Measurements from ENCODE around the gene CEP250.
"Not testable (repeated sequence)": the region's sequence is repeated elsewhere in the genome, so short reads cannot be mapped to it uniquely, and the experiment has no call there.

CEP250 gene

GRCh38 chr20:35541783-35542662 is 86.6 kb downstream of the CEP250 start, which contains the start of gene ERGIC3:
Gene ERGIC3 (plus strand): TSS chr20:35542078. CDS start chr20:35542098, 20 bp downstream.
- Histone ChIP-seq H3K4me3 (ENCODE audit: insufficient read depth, low read depth, low read length) (peak within 1 kb of the TSS; percentile 91), H3K36me3 (ENCODE audit: control insufficient read depth, insufficient read depth, low read length) (peaks cover 4% of the 10 kb centered on the region), H3K27me3 (ENCODE audit: control insufficient read depth, insufficient read depth, low read length, poor library complexity, severe bottlenecking) (no peaks in the 10 kb centered on the region), H3K9me3 (ENCODE audit: control insufficient read depth, low read length) (no peaks in the 10 kb centered on the region), H3K27ac (ENCODE audit: insufficient read depth, low read depth, low read length, poor library complexity, severe bottlenecking) (peak within 1 kb of the TSS; percentile 84), H3K4me1 (ENCODE audit: control insufficient read depth, insufficient read depth, low read length) (peaks cover 7% of the 10 kb centered on the region)
- WGBS, 2 experiments = 3% methylated on average over 57 of the region's 57 CpGs

DNA sequence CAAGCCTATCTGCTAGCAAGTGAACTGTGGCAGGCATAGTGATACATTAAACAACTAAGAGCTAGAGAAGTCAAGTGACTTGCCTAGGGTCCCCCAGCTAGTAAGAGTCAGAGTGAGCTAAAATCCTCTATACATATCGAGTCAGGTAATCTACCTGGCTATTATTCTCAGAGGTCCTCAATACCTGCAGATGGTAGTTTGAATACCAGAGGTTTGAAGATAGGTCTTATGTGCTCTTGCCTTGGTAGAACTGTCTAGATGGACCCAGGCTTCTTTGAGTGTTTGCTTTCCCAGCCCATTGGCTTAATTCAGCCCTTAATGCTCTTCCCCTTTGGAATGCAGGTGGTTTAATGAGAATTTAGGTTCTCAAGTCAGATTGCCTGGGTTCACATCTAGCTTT is 87.6 kb downstream of the CEP250 start:
- H3K27ac ChIP-seq (ENCODE audit: insufficient read depth, low read depth, low read length, poor library complexity, severe bottlenecking) = no peak overlapping the region
- H3K9me3 ChIP-seq (ENCODE audit: control insufficient read depth, low read length) = no peaks in the 10 kb centered on the region
- no peaks in the 10 kb centered on the region for H3K27me3 ChIP-seq (ENCODE audit: control insufficient read depth, insufficient read depth, low read length, poor library complexity, severe bottlenecking)
- 100% methylated on average over 1 of the region's 1 CpG for WGBS, 2 experiments
- peak overlapping the region; percentile 91 for H3K4me3 ChIP-seq (ENCODE audit: insufficient read depth, low read depth, low read length)
- H3K4me1 ChIP-seq (ENCODE audit: control insufficient read depth, insufficient read depth, low read length) = peaks cover 7% of the 10 kb centered on the region
- peaks cover 4% of the 10 kb centered on the region for H3K36me3 ChIP-seq (ENCODE audit: control insufficient read depth, insufficient read depth, low read length)

DNA sequence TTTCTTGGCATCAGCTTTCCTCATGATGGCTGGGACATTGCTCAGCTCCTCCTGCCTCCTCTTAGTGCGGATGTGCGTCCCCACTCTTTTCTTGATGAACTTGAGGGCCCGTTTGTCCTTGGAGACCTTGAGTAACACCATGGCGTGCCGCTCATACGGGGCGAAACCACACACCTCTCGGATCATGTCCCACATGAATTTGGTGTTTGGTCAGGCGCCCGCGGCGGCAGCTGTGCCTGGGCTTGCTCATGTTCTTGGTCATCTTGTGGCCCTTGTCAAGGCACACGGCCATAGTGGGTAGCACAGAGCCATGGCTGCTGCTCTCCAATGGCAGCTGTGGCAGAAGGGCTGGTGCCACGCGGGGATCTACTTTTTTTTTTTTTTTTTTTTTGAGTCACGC is 89.0 kb downstream of the CEP250 start:
- Histone ChIP-seq H3K27me3 (ENCODE audit: control insufficient read depth, insufficient read depth, low read length, poor library complexity, severe bottlenecking) (no peaks in the 10 kb centered on the region), H3K4me1 (ENCODE audit: control insufficient read depth, insufficient read depth, low read length) (peaks cover 7% of the 10 kb centered on the region), H3K27ac (ENCODE audit: insufficient read depth, low read depth, low read length, poor library complexity, severe bottlenecking) (no peak overlapping the region), H3K9me3 (ENCODE audit: control insufficient read depth, low read length) (no peaks in the 10 kb centered on the region), H3K4me3 (ENCODE audit: insufficient read depth, low read depth, low read length) (no peak overlapping the region), H3K36me3 (ENCODE audit: control insufficient read depth, insufficient read depth, low read length) (peaks cover 11% of the 10 kb centered on the region)
- 92 to 93% methylated on average over 16 of the region's 16 CpGs for WGBS, 2 experiments

DNA sequence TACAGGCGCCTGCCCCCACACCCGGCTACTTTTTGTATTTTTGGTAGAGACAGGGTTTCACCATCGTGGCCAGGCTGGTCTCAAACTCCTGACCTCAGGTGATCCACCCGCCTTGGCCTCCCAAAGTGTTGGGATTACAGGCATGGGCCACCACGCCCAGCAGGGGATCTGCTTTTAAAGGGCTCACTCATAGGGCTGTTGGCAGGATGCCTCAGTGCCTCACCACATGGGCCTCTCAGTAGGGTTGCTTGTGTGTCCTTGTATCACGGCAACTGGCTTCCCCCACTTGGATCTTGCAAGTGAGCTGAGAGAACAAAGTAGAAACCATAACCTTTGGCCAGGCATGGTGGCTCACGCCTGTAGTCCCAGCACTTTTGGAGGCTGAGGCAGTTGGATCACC is 89.5 kb downstream of the CEP250 start:
- not testable (repeated sequence) for H3K4me1 ChIP-seq (ENCODE audit: control insufficient read depth, insufficient read depth, low read length); H3K27me3 ChIP-seq (ENCODE audit: control insufficient read depth, insufficient read depth, low read length, poor library complexity, severe bottlenecking); H3K27ac ChIP-seq (ENCODE audit: insufficient read depth, low read depth, low read length, poor library complexity, severe bottlenecking); H3K4me3 ChIP-seq (ENCODE audit: insufficient read depth, low read depth, low read length); H3K9me3 ChIP-seq (ENCODE audit: control insufficient read depth, low read length)
- WGBS, 2 experiments = 92 to 94% methylated on average over 7 of the region's 7 CpGs
- H3K36me3 ChIP-seq (ENCODE audit: control insufficient read depth, insufficient read depth, low read length) = peaks cover 13% of the 10 kb centered on the region

DNA sequence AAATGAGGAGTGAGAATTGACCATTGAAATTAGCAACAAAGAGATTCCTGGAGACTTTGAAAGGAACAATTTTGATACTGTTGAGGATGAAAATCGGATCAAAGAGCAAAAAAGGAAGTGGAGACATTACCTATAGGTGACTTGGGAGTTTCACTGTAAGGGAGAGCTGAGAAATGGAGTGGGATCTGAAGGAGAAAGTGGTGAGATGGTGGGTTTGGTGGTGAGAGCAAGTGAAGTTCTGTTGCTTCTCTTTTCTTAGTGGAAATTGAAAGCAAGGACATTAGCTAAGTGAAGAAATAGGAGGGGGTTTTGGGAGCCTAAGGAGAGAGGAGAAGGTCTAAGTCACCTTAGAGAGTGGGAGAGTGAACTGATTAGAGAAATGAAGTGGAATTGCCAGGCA is 90.7 kb downstream of the CEP250 start:
- Histone ChIP-seq H3K4me3 (ENCODE audit: insufficient read depth, low read depth, low read length) (no peak overlapping the region), H3K27me3 (ENCODE audit: control insufficient read depth, insufficient read depth, low read length, poor library complexity, severe bottlenecking) (no peaks in the 10 kb centered on the region), H3K27ac (ENCODE audit: insufficient read depth, low read depth, low read length, poor library complexity, severe bottlenecking) (no peak overlapping the region), H3K9me3 (ENCODE audit: control insufficient read depth, low read length) (no peaks in the 10 kb centered on the region), H3K4me1 (ENCODE audit: control insufficient read depth, insufficient read depth, low read length) (peaks cover 7% of the 10 kb centered on the region), H3K36me3 (ENCODE audit: control insufficient read depth, insufficient read depth, low read length) (peaks cover 17% of the 10 kb centered on the region)
- 89 to 90% methylated on average over 1 of the region's 1 CpG for WGBS, 2 experiments

DNA sequence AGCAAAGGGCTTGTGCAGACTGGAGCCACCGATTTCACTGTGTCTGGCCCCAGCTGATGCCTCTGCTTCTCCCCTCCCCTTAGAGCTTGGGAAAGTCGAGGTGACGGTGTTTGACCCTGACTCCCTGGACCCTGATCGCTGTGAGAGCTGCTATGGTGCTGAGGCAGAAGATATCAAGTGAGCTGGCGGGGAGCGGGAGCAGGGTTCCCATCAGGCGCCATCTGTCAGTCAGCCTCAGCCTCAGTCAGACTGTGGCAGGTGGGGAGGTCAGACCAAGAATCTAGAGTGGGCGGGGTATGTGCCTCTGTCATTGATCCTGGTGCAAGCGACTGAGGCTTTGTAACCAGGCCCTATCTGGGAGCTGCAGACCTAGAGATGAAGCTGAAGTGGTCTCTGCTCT is 91.9 kb downstream of the CEP250 start:
- H3K4me1 ChIP-seq (ENCODE audit: control insufficient read depth, insufficient read depth, low read length) = peaks cover 7% of the 10 kb centered on the region
- H3K27me3 ChIP-seq (ENCODE audit: control insufficient read depth, insufficient read depth, low read length, poor library complexity, severe bottlenecking) = no peaks in the 10 kb centered on the region
- H3K4me3 ChIP-seq (ENCODE audit: insufficient read depth, low read depth, low read length) = no peak overlapping the region
- 84 to 97% methylated on average over 8 to 9 of the region's 9 CpGs for WGBS, 2 experiments
- H3K36me3 ChIP-seq (ENCODE audit: control insufficient read depth, insufficient read depth, low read length) = peaks cover 23% of the 10 kb centered on the region
- no peaks in the 10 kb centered on the region for H3K9me3 ChIP-seq (ENCODE audit: control insufficient read depth, low read length)
- no peak overlapping the region for H3K27ac ChIP-seq (ENCODE audit: insufficient read depth, low read depth, low read length, poor library complexity, severe bottlenecking)

- H3K4me3 ChIP-seq (ENCODE audit: insufficient read depth, low read depth, low read length) = no peak overlapping the region
- H3K9me3 ChIP-seq (ENCODE audit: control insufficient read depth, low read length) = no peaks in the 10 kb centered on the region
- H3K36me3 ChIP-seq (ENCODE audit: control insufficient read depth, insufficient read depth, low read length) = peaks cover 39% of the 10 kb centered on the region
- no peaks in the 10 kb centered on the region for H3K4me1 ChIP-seq (ENCODE audit: control insufficient read depth, insufficient read depth, low read length)
- WGBS, 2 experiments = 93 to 96% methylated on average over 4 of the region's 4 CpGs
- no peaks in the 10 kb centered on the region for H3K27me3 ChIP-seq (ENCODE audit: control insufficient read depth, insufficient read depth, low read length, poor library complexity, severe bottlenecking)
- H3K27ac ChIP-seq (ENCODE audit: insufficient read depth, low read depth, low read length, poor library complexity, severe bottlenecking) = no peak overlapping the region
These were observed 96.1 kb downstream of the CEP250 start for GRCh38 chr20:35551503-35551902.

- Histone ChIP-seq H3K4me1 (ENCODE audit: control insufficient read depth, insufficient read depth, low read length) (no peaks in the 10 kb centered on the region), H3K27ac (ENCODE audit: insufficient read depth, low read depth, low read length, poor library complexity, severe bottlenecking) (no peak overlapping the region), H3K9me3 (ENCODE audit: control insufficient read depth, low read length) (no peaks in the 10 kb centered on the region), H3K36me3 (ENCODE audit: control insufficient read depth, insufficient read depth, low read length) (peaks cover 35% of the 10 kb centered on the region), H3K27me3 (ENCODE audit: control insufficient read depth, insufficient read depth, low read length, poor library complexity, severe bottlenecking) (no peaks in the 10 kb centered on the region), H3K4me3 (ENCODE audit: insufficient read depth, low read depth, low read length) (no peak overlapping the region)
- 94 to 97% methylated on average over 3 of the region's 3 CpGs for WGBS, 2 experiments
These were observed 97.5 kb downstream of the CEP250 start for GRCh38 chr20:35552914-35553313.

DNA sequence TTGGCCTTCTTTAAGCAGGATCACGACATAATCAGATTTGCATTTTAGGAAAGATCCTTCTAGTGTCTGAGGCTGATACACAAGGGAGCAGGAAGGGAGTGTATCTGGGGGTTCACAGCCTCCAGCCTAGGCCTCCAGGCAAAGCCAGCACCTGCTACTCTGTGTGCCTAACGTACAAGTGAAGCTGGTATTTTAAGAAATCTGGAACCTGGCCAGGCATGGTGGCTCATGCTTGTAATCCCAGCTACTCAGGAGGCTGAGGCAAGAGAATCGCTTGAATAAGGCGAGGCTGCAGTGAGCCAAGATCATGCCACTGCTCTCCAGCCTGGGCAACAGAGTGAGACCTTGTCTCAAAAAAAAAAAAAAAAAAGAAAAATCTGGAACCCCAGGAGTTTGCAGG is 100.1 kb downstream of the CEP250 start:
- WGBS, 2 experiments = 93 to 94% methylated on average over 4 of the region's 4 CpGs
- H3K9me3 ChIP-seq (ENCODE audit: control insufficient read depth, low read length); H3K4me3 ChIP-seq (ENCODE audit: insufficient read depth, low read depth, low read length); H3K27ac ChIP-seq (ENCODE audit: insufficient read depth, low read depth, low read length, poor library complexity, severe bottlenecking); H3K27me3 ChIP-seq (ENCODE audit: control insufficient read depth, insufficient read depth, low read length, poor library complexity, severe bottlenecking); H3K4me1 ChIP-seq (ENCODE audit: control insufficient read depth, insufficient read depth, low read length): not testable (repeated sequence)
- peaks cover 24% of the 10 kb centered on the region for H3K36me3 ChIP-seq (ENCODE audit: control insufficient read depth, insufficient read depth, low read length)

DNA sequence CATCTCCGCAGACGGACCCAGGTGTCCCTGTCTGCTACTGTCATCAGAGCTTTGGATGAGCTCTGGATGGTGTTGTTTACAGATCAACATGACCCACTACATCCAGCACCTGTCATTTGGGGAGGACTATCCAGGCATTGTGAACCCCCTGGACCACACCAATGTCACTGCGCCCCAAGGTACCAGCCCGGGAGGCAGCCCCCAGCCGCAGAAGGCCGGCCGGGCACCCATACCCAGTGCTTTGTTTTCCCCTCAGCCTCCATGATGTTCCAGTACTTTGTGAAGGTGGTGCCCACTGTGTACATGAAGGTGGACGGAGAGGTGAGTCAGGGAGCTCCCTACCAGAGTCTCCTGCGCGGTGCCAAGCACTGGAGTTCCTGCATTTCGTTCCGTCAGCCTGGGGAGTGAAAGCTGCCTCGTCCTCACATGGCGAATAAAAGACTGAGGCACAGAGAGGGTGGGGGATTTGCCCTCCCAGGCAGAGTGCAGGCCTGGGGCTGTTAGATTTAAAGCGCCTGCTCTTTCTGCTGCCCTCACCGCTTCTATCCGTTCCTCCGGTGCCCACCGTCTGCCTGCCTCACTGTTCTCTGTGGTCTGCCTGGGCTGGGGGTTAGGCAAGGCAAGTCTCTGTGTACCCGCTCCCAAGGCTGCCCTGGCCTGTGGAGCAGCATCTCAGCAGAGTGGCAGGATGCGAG is 100.7 kb downstream of the CEP250 start:
- Histone ChIP-seq H3K4me3 (ENCODE audit: insufficient read depth, low read depth, low read length) (no peak overlapping the region), H3K36me3 (ENCODE audit: control insufficient read depth, insufficient read depth, low read length) (peaks cover 23% of the 10 kb centered on the region), H3K4me1 (ENCODE audit: control insufficient read depth, insufficient read depth, low read length) (no peaks in the 10 kb centered on the region), H3K9me3 (ENCODE audit: control insufficient read depth, low read length) (no peaks in the 10 kb centered on the region), H3K27ac (ENCODE audit: insufficient read depth, low read depth, low read length, poor library complexity, severe bottlenecking) (no peak overlapping the region), H3K27me3 (ENCODE audit: control insufficient read depth, insufficient read depth, low read length, poor library complexity, severe bottlenecking) (no peaks in the 10 kb centered on the region)
- WGBS, 2 experiments = 94 to 96% methylated on average over 20 to 21 of the region's 21 CpGs
